Fibroblast of the aortic adventitia (primary cell): ENCODE results near the gene TMEM131L. TPM values are rescaled to one million over a fixed set of nuclear protein-coding genes. Genes with fewer than 3 reads are reported as not detected.

ENCODE experiments used
- DNase-seq: peaks from one replicate; pipeline ENCODE4 v3.0.0-alpha.2; 2010; ENCODE audit warnings: low read depth
- H3K4me3 ChIP-seq: 2 replicates; pipeline ENCODE4 v1.5.1; 2011; ENCODE audit warnings: low read depth, mild to moderate bottlenecking, control low read depth, low read length, moderate library complexity
- total RNA-seq: library from RNA; depleted of rRNA; stranded (reverse); fragments of >200 nt; gene quantifications from 2 replicates; pipeline ENCODE4 v1.2.3, GENCODE V29; 2012; ENCODE audit warnings: low replicate concordance
- TF ChIP-seq, protein P1 (sequence below): IDR thresholded peaks from 2 replicates; pipeline ENCODE4 v1.5.1; 2011; ENCODE audit warnings: mild to moderate bottlenecking, low read length, control low read depth, inconsistent platforms; ENCODE audit not compliant: insufficient read depth

The TMEM131L gene
- total RNA-seq, 1 donor = 10.8 TPM

DNA sequence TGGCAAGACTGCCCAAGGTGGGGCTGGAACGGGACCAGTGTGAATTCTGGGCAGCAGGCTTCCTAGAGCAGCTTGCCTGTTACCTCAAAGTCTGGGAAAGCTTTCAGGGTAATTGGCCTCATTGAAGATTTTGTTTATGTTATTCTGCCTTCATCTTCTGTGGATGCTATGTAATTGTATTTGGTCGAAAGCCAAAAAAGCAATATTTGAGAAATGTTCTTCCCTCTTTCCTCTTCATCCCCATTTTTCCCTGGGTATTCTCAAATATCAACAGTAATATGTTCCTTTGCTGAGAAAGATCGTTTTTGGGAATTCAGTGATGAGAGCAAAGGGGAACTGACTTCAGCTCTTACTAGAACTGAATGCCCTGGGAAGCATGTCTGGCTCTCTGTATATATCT, 12.9 kb downstream of the TMEM131L start:
- TF ChIP-seq, protein P1, sequence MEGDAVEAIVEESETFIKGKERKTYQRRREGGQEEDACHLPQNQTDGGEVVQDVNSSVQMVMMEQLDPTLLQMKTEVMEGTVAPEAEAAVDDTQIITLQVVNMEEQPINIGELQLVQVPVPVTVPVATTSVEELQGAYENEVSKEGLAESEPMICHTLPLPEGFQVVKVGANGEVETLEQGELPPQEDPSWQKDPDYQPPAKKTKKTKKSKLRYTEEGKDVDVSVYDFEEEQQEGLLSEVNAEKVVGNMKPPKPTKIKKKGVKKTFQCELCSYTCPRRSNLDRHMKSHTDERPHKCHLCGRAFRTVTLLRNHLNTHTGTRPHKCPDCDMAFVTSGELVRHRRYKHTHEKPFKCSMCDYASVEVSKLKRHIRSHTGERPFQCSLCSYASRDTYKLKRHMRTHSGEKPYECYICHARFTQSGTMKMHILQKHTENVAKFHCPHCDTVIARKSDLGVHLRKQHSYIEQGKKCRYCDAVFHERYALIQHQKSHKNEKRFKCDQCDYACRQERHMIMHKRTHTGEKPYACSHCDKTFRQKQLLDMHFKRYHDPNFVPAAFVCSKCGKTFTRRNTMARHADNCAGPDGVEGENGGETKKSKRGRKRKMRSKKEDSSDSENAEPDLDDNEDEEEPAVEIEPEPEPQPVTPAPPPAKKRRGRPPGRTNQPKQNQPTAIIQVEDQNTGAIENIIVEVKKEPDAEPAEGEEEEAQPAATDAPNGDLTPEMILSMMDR = no peak
- no peak for DNase-seq
- no peak overlapping the region for H3K4me3 ChIP-seq

DNA sequence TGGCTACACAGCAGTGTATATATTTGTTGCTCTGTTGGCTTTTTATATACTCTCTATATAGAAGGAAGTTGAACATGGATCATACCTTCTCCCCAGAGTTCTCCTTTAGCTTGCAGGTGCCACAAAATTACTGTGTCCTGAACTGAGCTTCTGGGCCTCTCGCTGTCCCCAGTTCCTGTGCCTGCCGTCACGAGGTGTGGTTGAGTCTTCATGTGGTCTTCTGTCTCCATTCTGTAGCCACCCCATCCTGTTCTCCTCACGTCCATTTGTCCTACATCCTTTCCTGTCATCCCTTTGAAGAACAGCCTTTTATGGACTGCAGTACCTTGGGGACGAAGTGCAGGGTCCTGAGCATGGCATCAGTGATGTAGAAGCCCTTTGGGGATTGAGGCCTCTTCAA, 14.5 kb downstream of the TMEM131L start:
- DNase-seq = no peak
- no peak overlapping the region for H3K4me3 ChIP-seq
- TF ChIP-seq, protein P1 = no peak

DNA sequence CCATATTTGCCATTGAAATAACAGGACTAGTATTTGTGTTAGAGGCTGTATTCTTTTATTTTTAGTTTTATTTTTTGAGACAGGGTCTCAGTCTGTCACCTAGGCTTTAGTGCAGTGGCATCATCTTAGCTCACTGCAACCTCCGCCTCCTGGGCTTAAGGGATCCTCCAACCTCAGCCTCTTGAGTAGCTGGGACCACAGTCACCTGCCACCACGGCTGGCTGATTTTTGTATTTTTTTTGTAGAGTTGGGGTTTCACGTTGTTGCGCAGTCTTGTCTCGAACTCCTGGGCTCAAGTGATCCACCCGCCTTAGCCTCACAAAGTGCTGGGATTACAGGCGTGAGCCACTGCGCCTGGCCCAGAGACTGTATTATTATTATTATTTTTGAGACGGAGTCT, 15.3 kb downstream of the TMEM131L start:
- DNase-seq = no peak
- TF ChIP-seq, protein P1 = no peak

DNA sequence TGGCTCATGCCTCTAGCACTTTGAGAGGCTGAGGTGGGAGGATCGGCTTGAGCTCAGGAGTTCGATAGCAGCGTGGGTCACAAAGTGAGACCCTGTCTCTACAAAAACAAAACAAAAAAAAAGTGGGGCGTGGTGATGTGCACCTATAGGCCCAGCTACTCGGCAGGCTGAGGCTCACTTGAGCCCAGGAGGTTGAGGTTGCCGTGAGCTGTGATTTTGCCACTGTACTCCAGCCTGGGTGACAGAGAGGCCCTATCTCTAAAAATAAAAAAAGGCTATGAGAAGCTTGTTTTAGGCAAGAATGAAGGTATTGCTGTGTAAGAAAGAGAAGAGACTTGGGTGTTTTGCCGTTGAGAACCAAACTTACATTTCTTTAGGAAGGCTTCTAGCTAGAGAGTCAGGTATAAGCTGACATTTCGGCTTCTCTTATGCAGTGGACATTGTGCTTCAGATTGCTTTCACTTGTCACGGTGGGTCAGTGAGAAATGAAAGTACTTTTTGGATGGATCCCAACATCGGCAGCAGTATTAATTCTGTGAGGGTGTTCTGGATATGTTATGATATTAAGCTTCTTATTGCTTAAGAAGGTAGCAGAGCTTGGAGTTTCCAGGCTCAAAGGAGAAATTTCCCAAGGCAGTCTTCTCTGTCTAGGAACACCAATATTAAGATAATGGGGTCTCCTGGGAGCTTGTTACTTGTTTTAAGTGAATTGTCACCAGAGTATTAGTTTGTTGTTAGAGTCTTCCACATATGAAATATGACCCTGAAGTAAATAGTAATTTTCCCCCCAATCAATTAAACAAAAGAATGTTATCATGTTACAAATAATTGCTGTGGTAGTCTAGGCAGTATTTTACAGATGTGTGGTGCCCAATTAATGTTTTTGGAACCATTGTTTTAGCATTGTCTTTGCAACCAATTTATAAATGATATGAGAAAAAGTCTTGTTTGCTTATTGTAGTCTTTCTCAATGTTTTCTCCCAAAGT, 17.6 kb downstream of the TMEM131L start:
- peak; percentile 53 for DNase-seq
- TF ChIP-seq, protein P1 = no peak
- H3K4me3 ChIP-seq = no peak overlapping the region

More for the DNA sequence above, 15.3 kb downstream of the TMEM131L start:
- no peak overlapping the region for H3K4me3 ChIP-seq

DNA sequence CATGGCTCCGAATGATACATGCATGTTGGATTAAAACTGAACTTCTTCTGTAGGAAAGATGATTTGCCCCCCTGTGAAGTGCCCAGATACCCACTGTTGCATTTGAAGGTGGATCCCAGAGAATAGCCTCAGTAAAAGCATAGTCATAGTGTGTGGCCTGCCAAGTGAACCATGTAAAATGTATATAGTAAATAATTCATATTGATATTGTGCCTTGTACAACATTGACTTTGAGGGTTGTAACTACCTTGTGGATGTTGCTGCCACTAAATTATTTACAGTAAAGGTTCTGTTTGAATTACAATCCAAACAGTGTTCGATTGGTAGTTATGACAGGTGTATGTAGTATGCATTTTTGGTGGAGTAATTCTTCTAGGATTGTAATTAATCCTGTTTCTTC, 19.2 kb downstream of the TMEM131L start:
- TF ChIP-seq, protein P1 = no peak
- no peak overlapping the region for H3K4me3 ChIP-seq
- no peak for DNase-seq

DNA sequence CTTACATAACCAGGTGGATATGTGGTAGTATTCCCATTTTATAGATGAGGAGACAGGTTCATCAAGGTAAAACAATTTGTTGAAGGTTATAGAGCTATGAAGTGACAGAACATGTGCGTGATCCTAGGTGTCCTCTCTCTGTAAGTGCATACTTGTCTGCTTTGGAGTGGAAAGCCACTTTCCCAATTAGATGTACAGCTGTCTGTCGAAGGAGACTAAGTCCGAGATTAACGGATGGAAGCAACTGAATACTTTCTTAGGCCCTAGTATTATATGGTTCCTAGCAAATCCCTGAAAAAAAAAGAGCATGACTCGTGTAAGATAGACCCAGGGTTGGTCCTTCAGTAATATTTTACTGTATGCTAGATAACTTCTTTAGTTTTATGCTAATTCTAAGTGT, 19.7 kb downstream of the TMEM131L start:
- TF ChIP-seq, protein P1 = no peak
- no peak for DNase-seq
- H3K4me3 ChIP-seq = no peak overlapping the region
